A549 (cell line): Measurements from ENCODE around the gene NSMF.

Experiments used
- CTCF ChIP-seq: fragments of >200 bp; sonication (Bioruptor Twin); formaldehyde crosslinking; IDR thresholded peaks from 3 replicates; pipeline ENCODE4 v1.5.1; 2016
- EP300 ChIP-seq, 2 experiments: fragments of >200 bp; sonication (Bioruptor Twin); formaldehyde crosslinking; IDR thresholded peaks; 2 replicates in 1 of 2; 3 replicates in 1 of 2; pipeline ENCODE4 v1.6.1; 2016 to 2017
- ZC3H11A ChIP-seq: fragments of 450-650 bp; IDR thresholded peaks from 2 replicates; pipeline ENCODE4 v1.6.1; 2014; ENCODE audit warnings: antibody characterized with exemption, mild to moderate bottlenecking

- TF ChIP-seq CTCF: no peak
- TF ChIP-seq EP300 (IDR thresholded peaks at IDR 0.05): no peak
- TF ChIP-seq ZC3H11A: no peak
Measured at GRCh38 chr9:137478613-137478961, 19.5 kb upstream of the NSMF start.
